ENCODE data around the gene VSIG1. TPM values are rescaled to one million over a fixed set of nuclear protein-coding genes. Genes with fewer than 3 reads are reported as not detected.

The VSIG1 gene
- total RNA-seq, 1 experiment from 2014 or later, result 1.5 TPM

GRCh38 chrX:108064001-108064400, 19.1 kb downstream of the VSIG1 start:
- no peak overlapping the region for H4K5ac ChIP-seq (ENCODE audit: insufficient read length, low read depth, low read length)
- H3K9ac ChIP-seq (ENCODE audit: extremely low read depth, insufficient read length, low read length), result no peak overlapping the region
- H3K4ac ChIP-seq (ENCODE audit: low read depth, low read length), result no peak overlapping the region
- H3K27me3 ChIP-seq (ENCODE audit: insufficient read depth, low read length), result no peaks in the 10 kb centered on the region
- no peak overlapping the region for H3K4me2 ChIP-seq (ENCODE audit: insufficient read depth, insufficient read length, low read length)
- no CpG with 5 or more reads among the region's 1 CpG for WGBS (ENCODE audit: extremely low coverage, insufficient read length, low lambda C conversion rate)
- H3K23ac ChIP-seq (ENCODE audit: insufficient read length, low read depth, low read length), result no peak overlapping the region
- H3K56ac ChIP-seq (ENCODE audit: insufficient read length, low read depth, low read length), result no peak overlapping the region
- H2BK5ac ChIP-seq (ENCODE audit: insufficient read length, low read length), result no peak overlapping the region
- no peaks in the 10 kb centered on the region for H3K4me1 ChIP-seq (ENCODE audit: insufficient read depth, low read length)
- no peaks in the 10 kb centered on the region for H3K9me3 ChIP-seq (ENCODE audit: control insufficient read depth, low read depth, low read length)
- no peak overlapping the region for H2AK5ac ChIP-seq (ENCODE audit: insufficient read length, low read length)
- H4K8ac ChIP-seq (replicated peaks; ENCODE audit: insufficient read length, low read depth, low read length), result no peak overlapping the region
- H2BK12ac ChIP-seq (ENCODE audit: insufficient read length, low read depth, low read length), result no peak overlapping the region
- no peak overlapping the region for H2BK20ac ChIP-seq (ENCODE audit: low read depth, low read length, poor library complexity, severe bottlenecking)
- TF ChIP-seq, protein P1, sequence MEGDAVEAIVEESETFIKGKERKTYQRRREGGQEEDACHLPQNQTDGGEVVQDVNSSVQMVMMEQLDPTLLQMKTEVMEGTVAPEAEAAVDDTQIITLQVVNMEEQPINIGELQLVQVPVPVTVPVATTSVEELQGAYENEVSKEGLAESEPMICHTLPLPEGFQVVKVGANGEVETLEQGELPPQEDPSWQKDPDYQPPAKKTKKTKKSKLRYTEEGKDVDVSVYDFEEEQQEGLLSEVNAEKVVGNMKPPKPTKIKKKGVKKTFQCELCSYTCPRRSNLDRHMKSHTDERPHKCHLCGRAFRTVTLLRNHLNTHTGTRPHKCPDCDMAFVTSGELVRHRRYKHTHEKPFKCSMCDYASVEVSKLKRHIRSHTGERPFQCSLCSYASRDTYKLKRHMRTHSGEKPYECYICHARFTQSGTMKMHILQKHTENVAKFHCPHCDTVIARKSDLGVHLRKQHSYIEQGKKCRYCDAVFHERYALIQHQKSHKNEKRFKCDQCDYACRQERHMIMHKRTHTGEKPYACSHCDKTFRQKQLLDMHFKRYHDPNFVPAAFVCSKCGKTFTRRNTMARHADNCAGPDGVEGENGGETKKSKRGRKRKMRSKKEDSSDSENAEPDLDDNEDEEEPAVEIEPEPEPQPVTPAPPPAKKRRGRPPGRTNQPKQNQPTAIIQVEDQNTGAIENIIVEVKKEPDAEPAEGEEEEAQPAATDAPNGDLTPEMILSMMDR (conservative IDR thresholded peaks at IDR 0.05), result no peak
- H3K23me2 ChIP-seq (ENCODE audit: insufficient read length, low read depth, low read length, poor library complexity, severe bottlenecking), result no peaks in the 10 kb centered on the region
- no peak overlapping the region for H3K18ac ChIP-seq (ENCODE audit: insufficient read length, low read depth, low read length)
- peaks cover 0 to 6% of the 10 kb centered on the region in 2 experiments; a peak in 2 of 5 replicates for H3K9me3 Mint-ChIP-seq
- 0 out of 7 replicates have a peak, but pooled peaks cover 0 to 4% (median 0%) of the 10 kb centered on the region in 3 experiments for H3K36me3 Mint-ChIP-seq (ENCODE audit: insufficient read depth in 1 of 3, low read depth in 3 of 3)
- peaks cover 13 to 37% of the 10 kb centered on the region in 2 experiments for H3K4me1 Mint-ChIP-seq
- no peak overlapping the region for H3K14ac ChIP-seq (ENCODE audit: insufficient read depth, low read length)
- no peak overlapping the region for H3K4me3 Mint-ChIP-seq
- no peaks in the 10 kb centered on the region for H3K79me1 ChIP-seq (ENCODE audit: insufficient read depth, low read depth, low read length, poor library complexity, severe bottlenecking)
- no peak overlapping the region for H2AFZ ChIP-seq (ENCODE audit: low read length)
- H3K27ac ChIP-seq (ENCODE audit: insufficient read length, low read depth, low read length), result no peak overlapping the region
- no peaks in the 10 kb centered on the region for H3K79me2 ChIP-seq (ENCODE audit: insufficient read depth, low read length)
- H3T11ph ChIP-seq (ENCODE audit: low read length), result no peak overlapping the region
- H3K27ac Mint-ChIP-seq, result no peak overlapping the region
- no peaks in the 10 kb centered on the region for H4K20me1 ChIP-seq (ENCODE audit: control insufficient read depth, insufficient read depth, insufficient read length)
- H4K91ac ChIP-seq (ENCODE audit: insufficient read length, low read depth, low read length), result no peak overlapping the region
- no peak for DNase-seq
- no peak overlapping the region for H2BK120ac ChIP-seq (ENCODE audit: low read depth, low read length, poor library complexity, severe bottlenecking)
- no peak overlapping the region for H2BK15ac ChIP-seq (ENCODE audit: low read depth, low read length)
- H3K27me3 Mint-ChIP-seq (ENCODE audit: low read depth), result peaks cover 2% of the 10 kb centered on the region
